Pancreas (tissue), 10 donors: ENCODE data around the gene COX7A1. TPM values are rescaled to one million over a fixed set of nuclear protein-coding genes. Genes with fewer than 3 reads are reported as not detected.

Experiments used
- ATAC-seq, 4 donors: fragments of 200-7000 bp; cut with Tn5 transposase; one replicate each; pipeline versions ENCODE4 v1.8.0 to v1.9.1; 2020; ENCODE audit warnings: mild to moderate bottlenecking in 4 of 4, moderate library complexity in 4 of 4
- DNase-seq, 6 donors: peaks; one replicate each; pipeline ENCODE4 v3.0.0-alpha.2; 2020
- FAIRE-seq: peaks from 2 replicates; lab custom pipeline; 2012; peaks lifted over from hg19 to GRCh38; lab: Jason Lieb, UNC
- H3K27ac ChIP-seq, 4 donors: fragments of 200-600 bp; sonication (generic); 1 replicate in 3 of 4; 2 replicates in 1 of 4; pipeline versions ENCODE4 v1.5.0 to v1.8.0; 2020
- H3K27me3 ChIP-seq, 4 donors: fragments of 200-600 bp; one replicate each; pipeline ENCODE4 v1.8.0; 2021
- H3K36me3 ChIP-seq, 3 donors: fragments of 200-600 bp; sonication (generic) in 1 of 3; one replicate each; pipeline versions ENCODE4 v1.5.0 to v1.8.0; 2020 to 2021
- H3K4me1 ChIP-seq, 3 donors: fragments of 200-600 bp; one replicate each; pipeline ENCODE4 v1.8.0; 2021
- H3K4me3 ChIP-seq, 4 donors: fragments of 200-600 bp; sonication (generic) in 2 of 4; one replicate each; pipeline versions ENCODE4 v1.5.0 to v1.8.0; 2020 to 2021
- H3K9me3 ChIP-seq, 4 donors: fragments of 200-600 bp; one replicate each; pipeline ENCODE4 v1.8.0; 2021
- CTCF ChIP-seq, 4 donors: fragments of 200-600 bp; sonication (generic) in 3 of 4; IDR thresholded peaks; one replicate each; pipeline versions ENCODE4 v1.5.0 to v1.8.0; 2021; ENCODE audit warnings: antibody characterized with exemption in 4 of 4
- WGBS, 2 donors: extraction: QIAGEN DNeasy Blood & Tissue Kit; methylation state at CpG; one replicate each; pipeline ENCODE4 v1.1.7; 2013; 5-methylcytosine and 5-hydroxymethylcytosine counted together
- intact Hi-C, 3 donors: fragments of 100-400 bp; cut with DNase I; formaldehyde crosslinking; loops; one replicate each; pipeline versions ENCODE4 v1.11.1 to v1.14.2; 2022
- polyA plus RNA-seq, 2 donors: library from polyadenylated mRNA; stranded (reverse); fragments of 200-250 nt; gene quantifications; one replicate each; pipeline ENCODE4 v1.2.3, GENCODE V29; 2013
- total RNA-seq, 6 donors: library from RNA; stranded (reverse); fragmentation: NEBNext Ultra II Directional in 4 of 6; extraction: Animal tissue kit (Norgen Biotek cat#: 25700) in 4 of 6; gene quantifications; one replicate each; pipeline versions ENCODE4 v1.2.1 to v1.2.4, GENCODE V29; 2021 to 2023
- donor health status: healthy with polysubstance abuse.
- donor health status: DM: no; HTN: no; CAD: no; lungs with moderate emphysema.
- donor health status: DM: no; HTN: no; CAD: no.
- donor health status: control.
- donor health status: control.
- donor health status: Bipolar disorder and iron deficiency.
- donor health status: DM: yes; HTN: yes; CAD: no.
- donor health status: DM: no; HTN: no; CAD: no.
- donor health status: DM: no; HTN: no; CAD: no.
- donor health status: DM: yes; HTN: yes; CAD: no.

Gene COX7A1
- total and polyA plus RNA-seq, 8 donors = 4.1 to 31.0 (median 15.1) TPM

GRCh38 chr19:36103842-36104552 is 48.2 kb downstream of the COX7A1 start:
- ATAC-seq (no peak), DNase-seq (no peak), FAIRE-seq (no peak)
- WGBS, 2 donors = 94 to 97% methylated on average over 12 of the region's 12 CpGs
- no peaks in the 10 kb centered on the region for H3K27me3 ChIP-seq
- H3K27ac ChIP-seq = no peak overlapping the region
- TF ChIP-seq CTCF (IDR thresholded peaks at IDR 0.05) = no peak
- H3K4me1 ChIP-seq = no peaks in the 10 kb centered on the region
- H3K9me3 ChIP-seq = no peaks in the 10 kb centered on the region
- intact Hi-C loops = no loop called here
- no peak overlapping the region for H3K4me3 ChIP-seq
- H3K36me3 ChIP-seq = no peaks in the 10 kb centered on the region

- no peak for FAIRE-seq
- 89 to 93% methylated on average over 24 of the region's 24 CpGs for WGBS, 2 donors
- H3K27me3 ChIP-seq = no peaks in the 10 kb centered on the region
- H3K27ac ChIP-seq = no peak overlapping the region
- H3K9me3 ChIP-seq = no peaks in the 10 kb centered on the region
- no peak for TF ChIP-seq CTCF (IDR thresholded peaks at IDR 0.05)
- no peaks in the 10 kb centered on the region for H3K36me3 ChIP-seq
- no peak for ATAC-seq
- intact Hi-C loops = no loop called here
- no peaks in the 10 kb centered on the region for H3K4me1 ChIP-seq
- DNase-seq = no peak
- no peak overlapping the region for H3K4me3 ChIP-seq
Measured at GRCh38 chr19:36103040-36103626, 49.1 kb downstream of the COX7A1 start.

GRCh38 chr19:36101550-36102327 is 50.5 kb downstream of the COX7A1 start:
- no peak overlapping the region for H3K27ac ChIP-seq
- no peak for DNase-seq
- TF ChIP-seq CTCF (IDR thresholded peaks at IDR 0.05) = no peak
- WGBS, 2 donors = 86 to 89% methylated on average over 27 of the region's 27 CpGs
- no peak for ATAC-seq
- FAIRE-seq = no peak
- no peaks in the 10 kb centered on the region for H3K9me3 ChIP-seq
- H3K36me3 ChIP-seq = no peaks in the 10 kb centered on the region
- H3K4me3 ChIP-seq = no peak overlapping the region
- H3K27me3 ChIP-seq = no peaks in the 10 kb centered on the region
- no peaks in the 10 kb centered on the region for H3K4me1 ChIP-seq
- intact Hi-C loops = no loop called here

Other genes starting within 250 kb of the COX7A1 start
- gene HCST, start 249.9 kb downstream of the COX7A1 start, total RNA-seq = 1 to 10 TPM in 4 of 6 donors, under 1 TPM in 2; 0.46 to 7.4 (median 1.7) TPM
- gene HCST, start 249.9 kb downstream of the COX7A1 start, polyA plus RNA-seq = 10 to 100 TPM in 1 of 2 donors, 1 to 10 TPM in 1; 2.3 to 10.2 TPM
- gene TYROBP, start 244.2 kb downstream of the COX7A1 start, total RNA-seq = 10 to 100 TPM in 3 of 6 donors, 1 to 10 TPM in 3; 2.5 to 73.8 (median 11.0) TPM
- gene TYROBP, start 244.2 kb downstream of the COX7A1 start, polyA plus RNA-seq = 10 to 100 TPM; 17.4 to 22.8 TPM
- gene LRFN3, start 216.1 kb downstream of the COX7A1 start, total RNA-seq = 1 to 10 TPM; 4.9 to 9.8 (median 6.2) TPM
- gene LRFN3, start 216.1 kb downstream of the COX7A1 start, polyA plus RNA-seq = 1 to 10 TPM; 6.7 to 7.6 TPM
- gene SDHAF1, start 157.3 kb downstream of the COX7A1 start, total RNA-seq = 10 to 100 TPM in 5 of 6 donors, 1 to 10 TPM in 1; 8.7 to 16.6 (median 10.8) TPM
- 10 to 100 TPM; 15.8 to 21.0 TPM for gene SDHAF1, start 157.3 kb downstream of the COX7A1 start, polyA plus RNA-seq
- 1 to 10 TPM; 2.6 to 5.9 (median 4.3) TPM for gene SYNE4, start 143.6 kb downstream of the COX7A1 start, total RNA-seq
- gene SYNE4, start 143.6 kb downstream of the COX7A1 start, polyA plus RNA-seq = 10 to 100 TPM in 1 of 2 donors, 1 to 10 TPM in 1; 7.3 to 14.3 TPM
- 10 to 100 TPM in 1 of 6 donors, 1 to 10 TPM in 5; 2.6 to 10.9 (median 4.9) TPM for gene ALKBH6, start 138.2 kb downstream of the COX7A1 start, total RNA-seq
- 10 to 100 TPM; 15.4 to 22.8 TPM for gene ALKBH6, start 138.2 kb downstream of the COX7A1 start, polyA plus RNA-seq
- gene CLIP3, start 119.6 kb downstream of the COX7A1 start, total RNA-seq = 1 to 10 TPM; 1.2 to 5.7 (median 2.5) TPM
- gene CLIP3, start 119.6 kb downstream of the COX7A1 start, polyA plus RNA-seq = 1 to 10 TPM; 3.0 to 9.1 TPM
- gene THAP8, start 98.2 kb downstream of the COX7A1 start, total RNA-seq = 1 to 10 TPM in 5 of 6 donors, under 1 TPM in 1; 0.88 to 2.7 (median 1.8) TPM
- gene THAP8, start 98.2 kb downstream of the COX7A1 start, polyA plus RNA-seq = 1 to 10 TPM; 3.0 to 3.2 TPM
- gene WDR62, start 97.5 kb downstream of the COX7A1 start, total RNA-seq = under 1 TPM; 0.12 to 0.47 (median 0.26) TPM
- under 1 TPM; 0.42 to 0.49 TPM for gene WDR62, start 97.5 kb downstream of the COX7A1 start, polyA plus RNA-seq
- not detected for gene OVOL3, start 41.3 kb downstream of the COX7A1 start, total RNA-seq
- not detected for gene OVOL3, start 41.3 kb downstream of the COX7A1 start, polyA plus RNA-seq
- 10 to 100 TPM; 29.8 to 40.6 (median 35.3) TPM for gene POLR2I, start 37.6 kb downstream of the COX7A1 start, total RNA-seq
- gene POLR2I, start 37.6 kb downstream of the COX7A1 start, polyA plus RNA-seq = 10 to 100 TPM; 45.7 to 58.0 TPM
- 10 to 100 TPM; 22.3 to 65.0 (median 32.3) TPM for gene TBCB, start 37.0 kb downstream of the COX7A1 start, total RNA-seq
- 100 to 1,000 TPM in 1 of 2 donors, 10 to 100 TPM in 1; 72.6 to 131 TPM for gene TBCB, start 37.0 kb downstream of the COX7A1 start, polyA plus RNA-seq
- 100 to 1,000 TPM; 124 to 273 (median 175) TPM for gene CAPNS1, start 12.4 kb downstream of the COX7A1 start, total RNA-seq
- 100 to 1,000 TPM; 260 to 271 TPM for gene CAPNS1, start 12.4 kb downstream of the COX7A1 start, polyA plus RNA-seq
- 1 to 10 TPM; 2.1 to 3.5 (median 2.6) TPM for gene ZNF565, start 62.2 kb upstream of the COX7A1 start, total RNA-seq
- gene ZNF565, start 62.2 kb upstream of the COX7A1 start, polyA plus RNA-seq = 1 to 10 TPM; 2.4 to 2.8 TPM
- gene ZNF146, start 62.7 kb upstream of the COX7A1 start, total RNA-seq = 10 to 100 TPM; 15.0 to 35.2 (median 23.1) TPM
- gene ZNF146, start 62.7 kb upstream of the COX7A1 start, polyA plus RNA-seq = 10 to 100 TPM in 1 of 2 donors, 1 to 10 TPM in 1; 9.3 to 18.6 TPM
- gene ZFP14, start 226.8 kb upstream of the COX7A1 start, total RNA-seq = 1 to 10 TPM in 5 of 6 donors, under 1 TPM in 1; 0.88 to 5.3 (median 2.3) TPM
- 1 to 10 TPM; 1.3 to 2.0 TPM for gene ZFP14, start 226.8 kb upstream of the COX7A1 start, polyA plus RNA-seq